Measurements from ENCODE around the gene SEMA6B.

SEMA6B gene

GRCh38 chr19:4501691-4502090, 57.8 kb downstream of the SEMA6B start:
- no peak for DNase-seq (ENCODE audit: extremely low read depth, low read depth)
- no peak for TF ChIP-seq CTCF (IDR thresholded peaks at IDR 0.05; ENCODE audit: low read depth, low read length)

- DNase-seq (ENCODE audit: extremely low read depth, low read depth): no peak
- no peak for TF ChIP-seq CTCF (IDR thresholded peaks at IDR 0.05; ENCODE audit: low read depth, low read length)
Observed at GRCh38 chr19:4500841-4501591, 58.5 kb downstream of the SEMA6B start.

- no peak for TF ChIP-seq CTCF (IDR thresholded peaks at IDR 0.05; ENCODE audit: low read depth, low read length)
- no peak for DNase-seq (ENCODE audit: extremely low read depth, low read depth)
Observed at GRCh38 chr19:4499855-4500254, 59.6 kb downstream of the SEMA6B start.

- TF ChIP-seq CTCF (IDR thresholded peaks at IDR 0.05; ENCODE audit: low read depth, low read length): no peak
- no peak for DNase-seq (ENCODE audit: extremely low read depth, low read depth)
Observed at GRCh38 chr19:4499318-4499717, 60.2 kb downstream of the SEMA6B start.

GRCh38 chr19:4498694-4499093, 60.8 kb downstream of the SEMA6B start:
- no peak for DNase-seq (ENCODE audit: extremely low read depth, low read depth)
- no peak for TF ChIP-seq CTCF (IDR thresholded peaks at IDR 0.05; ENCODE audit: low read depth, low read length)

- TF ChIP-seq CTCF (IDR thresholded peaks at IDR 0.05; ENCODE audit: low read depth, low read length): no peak
- no peak for DNase-seq (ENCODE audit: extremely low read depth, low read depth)
Observed at GRCh38 chr19:4497770-4498389, 61.6 kb downstream of the SEMA6B start.

GRCh38 chr19:4496304-4496703, 63.2 kb downstream of the SEMA6B start:
- TF ChIP-seq CTCF (IDR thresholded peaks at IDR 0.05; ENCODE audit: low read depth, low read length): no peak
- DNase-seq (ENCODE audit: extremely low read depth, low read depth): no peak

Data from AG09319 (cell line).